ENCODE results near the gene PRSS33.

Gene PRSS33

GRCh38 chr16:2742323-2743006 lies 44.9 kb downstream of the PRSS33 start:
- no peak for DNase-seq (ENCODE audit: low read depth)
- Histone ChIP-seq H3K4me1 (ENCODE audit: control insufficient read depth, insufficient read depth, low read length) (no peaks in the 10 kb centered on the region), H3K4me3 (ENCODE audit: low read length) (no peak overlapping the region), H3K27me3 (replicated peaks; ENCODE audit: control insufficient read depth, insufficient read depth, low read length) (peaks cover 5% of the 10 kb centered on the region), H3K36me3 (ENCODE audit: control insufficient read depth, insufficient read depth, low read length, severe bottlenecking) (no peaks in the 10 kb centered on the region), H3K9ac (ENCODE audit: low read length) (no peak overlapping the region), H3K9me3 (ENCODE audit: control insufficient read depth, low read length) (no peaks in the 10 kb centered on the region)

- Histone ChIP-seq H3K9ac (ENCODE audit: low read length) (no peak overlapping the region), H3K9me3 (ENCODE audit: control insufficient read depth, low read length) (no peaks in the 10 kb centered on the region), H3K36me3 (ENCODE audit: control insufficient read depth, insufficient read depth, low read length, severe bottlenecking) (no peaks in the 10 kb centered on the region), H3K27me3 (replicated peaks; ENCODE audit: control insufficient read depth, insufficient read depth, low read length) (peaks cover 5% of the 10 kb centered on the region), H3K4me3 (ENCODE audit: low read length) (no peak overlapping the region), H3K4me1 (ENCODE audit: control insufficient read depth, insufficient read depth, low read length) (no peaks in the 10 kb centered on the region)
- DNase-seq (ENCODE audit: low read depth) = no peak
These were observed 46.2 kb downstream of the PRSS33 start for GRCh38 chr16:2741168-2741567.

GRCh38 chr16:2740476-2740875 lies 46.9 kb downstream of the PRSS33 start:
- Histone ChIP-seq H3K9me3 (ENCODE audit: control insufficient read depth, low read length) (no peaks in the 10 kb centered on the region), H3K4me3 (ENCODE audit: low read length) (no peak overlapping the region)
- no peak for DNase-seq (ENCODE audit: low read depth)

GRCh38 chr16:2739625-2740430 lies 47.5 kb downstream of the PRSS33 start:
- Histone ChIP-seq H3K4me3 (ENCODE audit: low read length) (no peak overlapping the region), H3K9me3 (ENCODE audit: control insufficient read depth, low read length) (no peaks in the 10 kb centered on the region), H3K36me3 (ENCODE audit: control insufficient read depth, insufficient read depth, low read length, severe bottlenecking) (no peaks in the 10 kb centered on the region), H3K4me1 (ENCODE audit: control insufficient read depth, insufficient read depth, low read length) (no peaks in the 10 kb centered on the region), H3K27me3 (replicated peaks; ENCODE audit: control insufficient read depth, insufficient read depth, low read length) (peaks cover 5% of the 10 kb centered on the region), H3K9ac (ENCODE audit: low read length) (no peak overlapping the region)
- no peak for DNase-seq (ENCODE audit: low read depth)

More at GRCh38 chr16:2740476-2740875, 46.9 kb downstream of the PRSS33 start:
- no peaks in the 10 kb centered on the region for H3K36me3 ChIP-seq (ENCODE audit: control insufficient read depth, insufficient read depth, low read length, severe bottlenecking)
- peaks cover 5% of the 10 kb centered on the region for H3K27me3 ChIP-seq (replicated peaks; ENCODE audit: control insufficient read depth, insufficient read depth, low read length)
- H3K9ac ChIP-seq (ENCODE audit: low read length) = no peak overlapping the region
- H3K4me1 ChIP-seq (ENCODE audit: control insufficient read depth, insufficient read depth, low read length) = no peaks in the 10 kb centered on the region

- DNase-seq (ENCODE audit: low read depth) = no peak
- Histone ChIP-seq H3K27me3 (replicated peaks; ENCODE audit: control insufficient read depth, insufficient read depth, low read length) (peaks cover 5% of the 10 kb centered on the region), H3K4me3 (ENCODE audit: low read length) (no peak overlapping the region), H3K9ac (ENCODE audit: low read length) (no peak overlapping the region), H3K4me1 (ENCODE audit: control insufficient read depth, insufficient read depth, low read length) (no peaks in the 10 kb centered on the region), H3K9me3 (ENCODE audit: control insufficient read depth, low read length) (no peaks in the 10 kb centered on the region), H3K36me3 (ENCODE audit: control insufficient read depth, insufficient read depth, low read length, severe bottlenecking) (no peaks in the 10 kb centered on the region)
These were observed 48.7 kb downstream of the PRSS33 start for GRCh38 chr16:2738615-2739014.

GRCh38 chr16:2737895-2738418 lies 49.4 kb downstream of the PRSS33 start:
- no peaks in the 10 kb centered on the region for H3K36me3 ChIP-seq (ENCODE audit: control insufficient read depth, insufficient read depth, low read length, severe bottlenecking)
- H3K4me3 ChIP-seq (ENCODE audit: low read length) = no peak overlapping the region
- H3K9me3 ChIP-seq (ENCODE audit: control insufficient read depth, low read length) = no peaks in the 10 kb centered on the region
- H3K4me1 ChIP-seq (ENCODE audit: control insufficient read depth, insufficient read depth, low read length) = no peaks in the 10 kb centered on the region
- H3K27me3 ChIP-seq (replicated peaks; ENCODE audit: control insufficient read depth, insufficient read depth, low read length) = peaks cover 5% of the 10 kb centered on the region
- DNase-seq (ENCODE audit: low read depth) = no peak
- no peak overlapping the region for H3K9ac ChIP-seq (ENCODE audit: low read length)

GRCh38 chr16:2737238-2737605 lies 50.1 kb downstream of the PRSS33 start:
- H3K27me3 ChIP-seq (replicated peaks; ENCODE audit: control insufficient read depth, insufficient read depth, low read length) = peaks cover 5% of the 10 kb centered on the region
- H3K9ac ChIP-seq (ENCODE audit: low read length) = no peak overlapping the region
- DNase-seq (ENCODE audit: low read depth) = no peak
- H3K9me3 ChIP-seq (ENCODE audit: control insufficient read depth, low read length) = no peaks in the 10 kb centered on the region
- no peaks in the 10 kb centered on the region for H3K4me1 ChIP-seq (ENCODE audit: control insufficient read depth, insufficient read depth, low read length)
- no peak overlapping the region for H3K4me3 ChIP-seq (ENCODE audit: low read length)
- no peaks in the 10 kb centered on the region for H3K36me3 ChIP-seq (ENCODE audit: control insufficient read depth, insufficient read depth, low read length, severe bottlenecking)

- peaks cover 5% of the 10 kb centered on the region for H3K27me3 ChIP-seq (replicated peaks; ENCODE audit: control insufficient read depth, insufficient read depth, low read length)
- H3K4me1 ChIP-seq (ENCODE audit: control insufficient read depth, insufficient read depth, low read length) = no peaks in the 10 kb centered on the region
- no peak overlapping the region for H3K4me3 ChIP-seq (ENCODE audit: low read length)
- no peak for DNase-seq (ENCODE audit: low read depth)
- no peaks in the 10 kb centered on the region for H3K36me3 ChIP-seq (ENCODE audit: control insufficient read depth, insufficient read depth, low read length, severe bottlenecking)
- H3K9ac ChIP-seq (ENCODE audit: low read length) = no peak overlapping the region
- H3K9me3 ChIP-seq (ENCODE audit: control insufficient read depth, low read length) = no peaks in the 10 kb centered on the region
These were observed 50.7 kb downstream of the PRSS33 start for GRCh38 chr16:2736476-2737237.

GRCh38 chr16:2734844-2735515 lies 52.4 kb downstream of the PRSS33 start:
- H3K9ac ChIP-seq (ENCODE audit: low read length) = no peak overlapping the region
- no peak for DNase-seq (ENCODE audit: low read depth)
- no peak overlapping the region for H3K4me3 ChIP-seq (ENCODE audit: low read length)
- H3K4me1 ChIP-seq (ENCODE audit: control insufficient read depth, insufficient read depth, low read length) = no peaks in the 10 kb centered on the region
- H3K9me3 ChIP-seq (ENCODE audit: control insufficient read depth, low read length) = no peaks in the 10 kb centered on the region
- no peaks in the 10 kb centered on the region for H3K36me3 ChIP-seq (ENCODE audit: control insufficient read depth, insufficient read depth, low read length, severe bottlenecking)
- peaks cover 5% of the 10 kb centered on the region for H3K27me3 ChIP-seq (replicated peaks; ENCODE audit: control insufficient read depth, insufficient read depth, low read length)

Measured in adipocyte (in vitro differentiated cells).